IPS-18a (cell line): ENCODE results near the gene LDLRAD2.
"Not testable (repeated sequence)": the region's sequence is repeated elsewhere in the genome, so short reads cannot be mapped to it uniquely, and the experiment has no call there.

Experiments used
- H3K27ac ChIP-seq: one replicate; pipeline ENCODE4 v1.5.1; 2013; ENCODE audit warnings: low read length
- H3K27me3 ChIP-seq: one replicate; pipeline ENCODE4 v1.6.1; 2013; ENCODE audit warnings: mild to moderate bottlenecking, low read length; ENCODE audit not compliant: control insufficient read depth, insufficient read depth
- H3K36me3 ChIP-seq: one replicate; pipeline ENCODE4 v1.6.1; 2013; ENCODE audit warnings: low read depth, low read length; ENCODE audit not compliant: control insufficient read depth
- H3K4me1 ChIP-seq: one replicate; pipeline ENCODE4 v1.6.1; 2013; ENCODE audit warnings: low read depth, low read length; ENCODE audit not compliant: control insufficient read depth
- H3K4me3 ChIP-seq: one replicate; pipeline ENCODE4 v1.5.1; 2013; ENCODE audit warnings: low read length
- H3K9ac ChIP-seq: one replicate; pipeline ENCODE4 v1.6.1; 2013; ENCODE audit warnings: mild to moderate bottlenecking, low read length, moderate library complexity
- H3K9me3 ChIP-seq: one replicate; pipeline ENCODE4 v1.6.1; 2013; ENCODE audit warnings: low read depth, low read length; ENCODE audit not compliant: control insufficient read depth

The LDLRAD2 gene

GRCh38 chr1:21816602-21817302, 4.7 kb downstream of the LDLRAD2 start:
- H3K9me3 ChIP-seq, result no peaks in the 10 kb centered on the region
- no peaks in the 10 kb centered on the region for H3K36me3 ChIP-seq
- no peak overlapping the region for H3K27ac ChIP-seq
- peaks cover 8% of the 10 kb centered on the region for H3K27me3 ChIP-seq
- no peaks in the 10 kb centered on the region for H3K4me1 ChIP-seq
- no peak overlapping the region for H3K9ac ChIP-seq
- H3K4me3 ChIP-seq, result no peak overlapping the region

GRCh38 chr1:21818656-21819055, 6.6 kb downstream of the LDLRAD2 start:
- Histone ChIP-seq H3K9ac (no peak overlapping the region), H3K27ac (no peak overlapping the region), H3K9me3 (no peaks in the 10 kb centered on the region)

GRCh38 chr1:21820597-21821232, 8.7 kb downstream of the LDLRAD2 start:
- Histone ChIP-seq H3K27me3 (no peaks in the 10 kb centered on the region), H3K9ac (no peak overlapping the region), H3K36me3 (no peaks in the 10 kb centered on the region), H3K4me1 (no peaks in the 10 kb centered on the region), H3K27ac (no peak overlapping the region), H3K9me3 (no peaks in the 10 kb centered on the region), H3K4me3 (no peak overlapping the region)

More at GRCh38 chr1:21818656-21819055, 6.6 kb downstream of the LDLRAD2 start:
- no peaks in the 10 kb centered on the region for H3K36me3 ChIP-seq
- H3K4me1 ChIP-seq, result no peaks in the 10 kb centered on the region
- no peak overlapping the region for H3K4me3 ChIP-seq
- H3K27me3 ChIP-seq, result peaks cover 4% of the 10 kb centered on the region

GRCh38 chr1:21821385-21822019, 9.4 kb downstream of the LDLRAD2 start:
- Histone ChIP-seq H3K9ac (no peak overlapping the region), H3K4me1 (no peaks in the 10 kb centered on the region), H3K27ac (no peak overlapping the region), H3K4me3 (no peak overlapping the region), H3K36me3 (no peaks in the 10 kb centered on the region), H3K27me3 (no peaks in the 10 kb centered on the region), H3K9me3 (no peaks in the 10 kb centered on the region)

- peaks cover 4% of the 10 kb centered on the region for H3K36me3 ChIP-seq
- no peaks in the 10 kb centered on the region for H3K9me3 ChIP-seq
- H3K27ac ChIP-seq, result no peak overlapping the region
- H3K9ac ChIP-seq, result no peak overlapping the region
- H3K4me1 ChIP-seq, result no peaks in the 10 kb centered on the region
- no peak overlapping the region for H3K4me3 ChIP-seq
- H3K27me3 ChIP-seq, result no peaks in the 10 kb centered on the region
Observed at GRCh38 chr1:21822349-21822748, 10.3 kb downstream of the LDLRAD2 start.

GRCh38 chr1:21823206-21823979, 11.3 kb downstream of the LDLRAD2 start:
- H3K4me3 ChIP-seq, result no peak overlapping the region
- H3K9me3 ChIP-seq, result no peaks in the 10 kb centered on the region
- H3K4me1 ChIP-seq, result no peaks in the 10 kb centered on the region
- H3K27me3 ChIP-seq, result no peaks in the 10 kb centered on the region
- no peak overlapping the region for H3K27ac ChIP-seq
- H3K9ac ChIP-seq, result no peak overlapping the region
- H3K36me3 ChIP-seq, result peaks cover 9% of the 10 kb centered on the region

GRCh38 chr1:21823980-21824702, 12.1 kb downstream of the LDLRAD2 start:
- H3K9ac ChIP-seq, result no peak overlapping the region
- no peak overlapping the region for H3K27ac ChIP-seq
- no peak overlapping the region for H3K4me3 ChIP-seq
- no peaks in the 10 kb centered on the region for H3K4me1 ChIP-seq
- H3K36me3 ChIP-seq, result peaks cover 16% of the 10 kb centered on the region
- no peaks in the 10 kb centered on the region for H3K9me3 ChIP-seq
- H3K27me3 ChIP-seq, result no peaks in the 10 kb centered on the region

- no peak overlapping the region for H3K9ac ChIP-seq
- no peak overlapping the region for H3K27ac ChIP-seq
- peaks cover 20% of the 10 kb centered on the region for H3K36me3 ChIP-seq
Observed at GRCh38 chr1:21824926-21825325, 12.9 kb downstream of the LDLRAD2 start.

GRCh38 chr1:21825393-21825792, 13.3 kb downstream of the LDLRAD2 start:
- peaks cover 20% of the 10 kb centered on the region for H3K36me3 ChIP-seq
- no peaks in the 10 kb centered on the region for H3K9me3 ChIP-seq
- H3K9ac ChIP-seq, result no peak overlapping the region
- no peaks in the 10 kb centered on the region for H3K27me3 ChIP-seq
- no peak overlapping the region for H3K4me3 ChIP-seq
- H3K27ac ChIP-seq, result no peak overlapping the region
- no peaks in the 10 kb centered on the region for H3K4me1 ChIP-seq

More at GRCh38 chr1:21824926-21825325, 12.9 kb downstream of the LDLRAD2 start:
- no peaks in the 10 kb centered on the region for H3K9me3 ChIP-seq
- H3K4me3 ChIP-seq, result no peak overlapping the region
- H3K4me1 ChIP-seq, result no peaks in the 10 kb centered on the region
- no peaks in the 10 kb centered on the region for H3K27me3 ChIP-seq

GRCh38 chr1:21826694-21827093, 14.6 kb downstream of the LDLRAD2 start:
- H3K36me3 ChIP-seq, result peaks cover 23% of the 10 kb centered on the region
- H3K27me3 ChIP-seq, H3K27ac ChIP-seq: not testable (repeated sequence)

More at GRCh38 chr1:21826694-21827093, 14.6 kb downstream of the LDLRAD2 start:
- H3K9me3 ChIP-seq, H3K4me1 ChIP-seq, H3K4me3 ChIP-seq, H3K9ac ChIP-seq: not testable (repeated sequence)
